HepG2 (cell line): Measurements from ENCODE around the gene NDUFB3. TPM values are rescaled to one million over a fixed set of nuclear protein-coding genes. Genes with fewer than 3 reads are reported as not detected.
A peak's percentile ranks its signal among the peaks of the same experiment; 100 is the strongest.

Source experiments
- ARHGAP35 ChIP-seq: sonication (generic); formaldehyde crosslinking; IDR thresholded peaks from 2 replicates; pipeline ENCODE4 v1.9.0; 2022; ENCODE audit warnings: mild to moderate bottlenecking, inconsistent platforms, moderate library complexity, missing genetic modification reagents, borderline replicate concordance
- ARNT ChIP-seq: fragments of 450-650 bp; IDR thresholded peaks from 2 replicates; pipeline ENCODE4 v1.6.1; 2017
- CBX2 ChIP-seq, 2 experiments: fragments of 200-600 bp in 1 of 2; sonication (generic); formaldehyde crosslinking in 1 of 2; IDR thresholded peaks; 2 replicates each; pipeline versions ENCODE4 v1.7.0 to v1.8.1; 2018 to 2022; ENCODE audit warnings: low read depth in 2 of 2, low read length in 1 of 2, mild to moderate bottlenecking in 1 of 2, missing genetic modification reagents in 1 of 2
- DZIP1 ChIP-seq: sonication (generic); formaldehyde crosslinking; IDR thresholded peaks from 2 replicates; pipeline ENCODE4 v1.5.0; 2020; ENCODE audit warnings: mild to moderate bottlenecking, missing genetic modification reagents
- GATAD1 ChIP-seq: IDR thresholded peaks from 2 replicates; pipeline ENCODE4 v1.6.1; 2016; ENCODE audit warnings: missing genetic modification reagents, missing compliant biosample characterization
- HNF1A ChIP-seq, 2 experiments: sonication (generic) in 1 of 2; formaldehyde crosslinking in 1 of 2; IDR thresholded peaks; 2 replicates each; pipeline versions ENCODE4 v1.4.0 to v1.6.1; 2016 to 2020; ENCODE audit warnings: borderline replicate concordance in 1 of 2, low read depth in 1 of 2, mild to moderate bottlenecking in 1 of 2, missing genetic modification reagents in 1 of 2
- HNRNPLL ChIP-seq: fragments of 200-400 bp; formaldehyde crosslinking; IDR thresholded peaks from 2 replicates; pipeline ENCODE4 v1.6.1; 2017; ENCODE audit warnings: mild to moderate bottlenecking, low read depth, low read length; ENCODE audit not compliant: poor library complexity, severe bottlenecking
- MTF2 ChIP-seq: sonication (generic); formaldehyde crosslinking; IDR thresholded peaks from 2 replicates; pipeline ENCODE4 v1.5.0; 2020; ENCODE audit warnings: missing genetic modification reagents, borderline replicate concordance
- RORA ChIP-seq: sonication (generic); formaldehyde crosslinking; IDR thresholded peaks from 2 replicates; pipeline ENCODE4 v1.5.0; 2020; ENCODE audit warnings: mild to moderate bottlenecking, missing genetic modification reagents, moderate library complexity
- SIN3B ChIP-seq: fragments of 150-350 bp; IDR thresholded peaks from 2 replicates; pipeline ENCODE4 v1.6.1; 2014; ENCODE audit warnings: low read length
- SKIL ChIP-seq: sonication (generic); formaldehyde crosslinking; IDR thresholded peaks from 2 replicates; pipeline ENCODE4 v1.8.0; 2022; ENCODE audit warnings: missing genetic modification reagents, mild to moderate bottlenecking, moderate library complexity, borderline replicate concordance
- ZBTB1 ChIP-seq: sonication (generic); formaldehyde crosslinking; IDR thresholded peaks from 2 replicates; pipeline ENCODE4 v1.4.0; 2020; ENCODE audit warnings: missing genetic modification reagents, borderline replicate concordance
- ZNF101 ChIP-seq: sonication (generic); formaldehyde crosslinking; IDR thresholded peaks from 2 replicates; pipeline ENCODE4 v1.4.0; 2020; ENCODE audit warnings: mild to moderate bottlenecking, low read depth, missing genetic modification reagents, borderline replicate concordance
- ZNF616 ChIP-seq: sonication (generic); formaldehyde crosslinking; IDR thresholded peaks from 2 replicates; pipeline ENCODE4 v1.5.0; 2020; ENCODE audit warnings: low read depth, mild to moderate bottlenecking, missing genetic modification reagents
- ZNF652 ChIP-seq: IDR thresholded peaks from 2 replicates; pipeline ENCODE4 v1.6.1; 2016; ENCODE audit warnings: low read depth, borderline replicate concordance
- ZNF747 ChIP-seq: sonication (generic); formaldehyde crosslinking; IDR thresholded peaks from 2 replicates; pipeline ENCODE4 v1.8.1; 2023; ENCODE audit warnings: missing genetic modification reagents, mild to moderate bottlenecking, borderline replicate concordance
- polyA plus RNA-seq, 8 experiments: library from polyadenylated mRNA; depleted of rRNA in 3 of 8; stranded (reverse) in 7 of 8; unstranded in 1 of 8; fragments of >200 nt; fragmentation: Illumina TruSeq in 4 of 8; extraction: Trizol in 4 of 8; gene quantifications; 2 replicates each; pipeline versions ENCODE4 v1.2.1 to v1.2.3, GENCODE V29; 2011 to 2016; ENCODE audit warnings: low read depth in 4 of 8, missing spikeins in 1 of 8, mixed read lengths in 1 of 8; ENCODE audit not compliant: insufficient read depth in 1 of 8
- total RNA-seq, 5 experiments: library from RNA; depleted of rRNA; stranded (reverse); fragments of >200 nt; fragmentation: Illumina TruSeq; extraction: Trizol; gene quantifications; 2 replicates each; pipeline ENCODE4 v1.2.3, GENCODE V29; 2016; ENCODE audit warnings: low read depth in 1 of 5
- TF ChIP-seq, protein P1 (sequence below): sonication (generic); formaldehyde crosslinking; IDR thresholded peaks from 2 replicates; pipeline ENCODE4 v1.4.0; 2020; ENCODE audit warnings: missing genetic modification reagents

NDUFB3 gene
- total and polyA plus RNA-seq, 2 of the 13 experiments (the other 11 are each of a cell fraction or from before 2014, with no cell fraction given) = 50.7 to 159 TPM

DNA sequence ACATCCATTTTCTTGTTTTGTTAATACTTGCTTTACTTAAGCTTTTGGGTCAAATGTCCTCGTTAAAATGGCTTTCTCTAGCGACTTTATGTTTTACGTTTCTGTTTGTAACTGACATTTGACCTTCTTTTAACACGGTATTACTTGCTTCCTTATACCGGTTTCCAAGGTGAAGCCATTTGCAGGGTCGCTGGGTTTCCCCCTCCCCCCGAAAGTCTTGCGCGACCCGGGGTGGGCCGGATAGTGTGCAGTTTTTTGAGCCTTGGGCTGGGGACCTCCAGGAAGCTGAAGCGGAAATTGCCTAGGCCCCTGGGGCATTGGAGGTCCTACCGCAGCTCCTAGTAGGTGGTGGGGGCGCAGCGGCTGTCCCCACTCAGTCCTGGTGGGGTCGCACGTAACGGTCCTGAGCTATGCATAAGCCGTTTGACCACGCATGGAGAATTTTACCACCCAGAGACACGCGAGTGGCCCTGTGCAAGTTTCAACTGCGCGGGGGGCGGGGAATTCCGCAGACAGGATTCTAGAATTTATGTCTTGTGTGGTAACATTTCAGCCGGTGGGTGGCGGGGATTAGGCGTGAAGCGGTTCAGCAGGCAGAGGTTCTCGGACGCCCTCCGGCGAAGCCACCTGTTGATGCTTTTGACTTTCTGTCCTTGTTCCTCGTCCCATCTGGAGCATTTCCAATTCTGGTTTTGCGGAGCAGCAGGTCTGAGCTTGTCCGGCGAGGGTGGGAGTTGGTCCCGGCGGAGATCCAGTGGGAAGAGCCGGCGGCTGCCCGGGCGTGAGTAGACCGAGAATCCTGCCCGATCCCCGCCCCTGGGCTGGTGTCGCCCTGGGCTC, 46.5 kb downstream of the NDUFB3 start (continued):
- TF ChIP-seq ARNT = no peak
- peak; percentile 92 for TF ChIP-seq HNRNPLL
- peak; percentile 53; the same call in 1 of the 2 replicates for TF ChIP-seq GATAD1 (CRISPR knock-in tag)
- TF ChIP-seq SKIL (CRISPR knock-in tag) = peak; percentile 32; the same call in 1 of the 2 replicates
- no peak for TF ChIP-seq HNF1A (IDR thresholded peaks at IDR 0.05; ENCODE audit: low read depth)
- peak; percentile 87 for TF ChIP-seq HNF1A (CRISPR knock-in tag; IDR thresholded peaks at IDR 0.05; ENCODE audit: borderline replicate concordance)
- TF ChIP-seq ZNF101 (CRISPR knock-in tag) = peak; percentile 95
- TF ChIP-seq ARHGAP35 (CRISPR knock-in tag) = peak; percentile 21; the same call in 1 of the 2 replicates
- TF ChIP-seq ZNF616 = no peak; the same call in 1 of the 2 replicates
- TF ChIP-seq, protein P1, sequence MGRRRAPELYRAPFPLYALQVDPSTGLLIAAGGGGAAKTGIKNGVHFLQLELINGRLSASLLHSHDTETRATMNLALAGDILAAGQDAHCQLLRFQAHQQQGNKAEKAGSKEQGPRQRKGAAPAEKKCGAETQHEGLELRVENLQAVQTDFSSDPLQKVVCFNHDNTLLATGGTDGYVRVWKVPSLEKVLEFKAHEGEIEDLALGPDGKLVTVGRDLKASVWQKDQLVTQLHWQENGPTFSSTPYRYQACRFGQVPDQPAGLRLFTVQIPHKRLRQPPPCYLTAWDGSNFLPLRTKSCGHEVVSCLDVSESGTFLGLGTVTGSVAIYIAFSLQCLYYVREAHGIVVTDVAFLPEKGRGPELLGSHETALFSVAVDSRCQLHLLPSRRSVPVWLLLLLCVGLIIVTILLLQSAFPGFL = no peak
- TF ChIP-seq CBX2 (IDR thresholded peaks at IDR 0.05; ENCODE audit: low read depth, low read length) = no peak
- no peak for TF ChIP-seq CBX2 (CRISPR knock-in tag; IDR thresholded peaks at IDR 0.05; ENCODE audit: low read depth)
- no peak for TF ChIP-seq SIN3B
- TF ChIP-seq RORA (CRISPR knock-in tag) = no peak
- TF ChIP-seq ZNF747 (CRISPR knock-in tag) = 0 out of 2 replicates have a peak, but pooled peaks have one; percentile 38
- 0 out of 2 replicates have a peak, but pooled peaks have one; percentile 4 for TF ChIP-seq DZIP1 (CRISPR knock-in tag)
- TF ChIP-seq ZNF652 (CRISPR knock-in tag) = no peak
- no peak for TF ChIP-seq ZBTB1 (CRISPR knock-in tag)
- peak; percentile 76 for TF ChIP-seq MTF2 (CRISPR knock-in tag)
